Activated CD4-positive, alpha-beta T cell treated with anti-CD3 and anti-CD28 coated beads, Interleukin-2, amount 50 U/mL, for 4 hours (primary cell): ENCODE data around the gene CCDC40.
A peak's percentile ranks its signal among the peaks of the same experiment; 100 is the strongest.
"Not testable (repeated sequence)": the region's sequence is repeated elsewhere in the genome, so short reads cannot be mapped to it uniquely, and the experiment has no call there.

Experiments
- DNase-seq, 2 experiments: peaks; one replicate each; pipeline ENCODE4 v3.0.0-alpha.2; 2020

Gene CCDC40

GRCh38 chr17:80087346-80088265, 51.2 kb downstream of the CCDC40 start:
- DNase-seq, result no peak

DNA sequence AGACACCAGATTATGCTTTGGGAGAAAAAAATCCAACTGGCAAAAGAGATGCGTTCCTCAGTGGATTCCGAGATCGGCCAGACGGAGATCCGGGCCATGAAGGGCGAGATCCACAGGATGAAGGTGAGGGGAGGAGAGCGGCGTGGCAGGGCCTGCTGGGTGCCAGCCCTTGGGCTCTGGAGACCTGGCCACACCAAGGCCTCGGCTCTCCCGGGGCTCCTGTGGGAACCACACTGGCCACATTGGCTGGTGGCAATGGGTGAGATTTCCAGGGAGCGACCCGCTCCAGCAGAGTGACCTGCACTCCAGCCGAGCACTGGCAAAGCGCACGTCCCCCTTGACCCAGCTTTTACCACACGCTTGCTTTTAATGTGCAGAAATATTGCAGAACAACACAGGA, 53.3 kb downstream of the CCDC40 start:
- no peak for DNase-seq

DNA sequence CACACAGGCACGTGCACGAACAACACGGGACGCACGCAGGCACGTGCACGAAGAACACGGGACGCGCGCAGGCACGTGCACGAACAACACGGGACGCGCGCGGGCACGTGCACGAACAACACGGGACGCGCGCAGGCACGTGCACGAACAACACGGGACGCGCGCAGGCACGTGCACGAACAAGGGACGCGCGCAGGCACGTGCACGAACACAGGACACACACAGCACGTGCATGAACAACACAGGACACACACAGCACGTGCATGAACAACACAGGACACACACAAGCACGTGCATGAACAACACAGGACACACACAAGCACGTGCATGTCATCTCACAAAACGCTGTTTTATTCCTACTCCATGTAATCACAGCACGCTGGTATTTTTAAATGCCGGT, 53.7 kb downstream of the CCDC40 start:
- not testable (repeated sequence) for DNase-seq

- DNase-seq, result no peak
Measured at GRCh38 chr17:80091376-80091775, 54.9 kb downstream of the CCDC40 start.

- DNase-seq, result no peak
Measured at GRCh38 chr17:80092959-80093358, 56.5 kb downstream of the CCDC40 start.

GRCh38 chr17:80095038-80095843, 58.8 kb downstream of the CCDC40 start:
- DNase-seq, result no peak

DNA sequence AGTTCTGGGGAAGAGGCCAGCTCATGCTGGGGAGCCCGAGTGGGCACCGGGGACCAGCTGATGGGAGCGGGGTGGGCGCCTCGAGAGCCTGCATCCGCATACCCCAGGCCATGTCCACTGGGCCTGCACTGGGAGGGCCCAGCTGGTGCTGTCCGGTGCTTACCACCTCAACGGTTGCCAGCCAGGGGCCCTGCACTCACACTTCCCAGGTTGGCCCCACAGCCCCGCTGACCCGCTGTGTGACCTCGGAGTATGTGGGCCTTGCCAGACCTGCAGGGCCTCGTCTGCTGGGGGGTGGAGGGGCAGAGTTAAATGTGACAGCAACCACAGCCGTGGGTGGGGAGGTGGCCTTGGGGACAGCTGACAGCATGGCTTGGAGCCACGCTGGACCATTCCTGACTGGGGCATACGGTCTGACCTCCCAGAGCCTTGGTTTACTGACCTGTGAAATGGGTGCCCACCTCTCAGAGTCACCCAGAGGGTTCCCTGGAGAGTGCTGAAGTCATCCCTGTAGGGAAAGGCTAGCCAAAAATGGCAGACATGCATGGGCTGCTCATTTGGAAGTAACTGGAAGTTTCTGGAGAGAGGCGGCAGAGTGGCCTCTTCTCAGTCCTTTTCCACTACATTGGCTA, 59.5 kb downstream of the CCDC40 start:
- DNase-seq, result no peak

DNA sequence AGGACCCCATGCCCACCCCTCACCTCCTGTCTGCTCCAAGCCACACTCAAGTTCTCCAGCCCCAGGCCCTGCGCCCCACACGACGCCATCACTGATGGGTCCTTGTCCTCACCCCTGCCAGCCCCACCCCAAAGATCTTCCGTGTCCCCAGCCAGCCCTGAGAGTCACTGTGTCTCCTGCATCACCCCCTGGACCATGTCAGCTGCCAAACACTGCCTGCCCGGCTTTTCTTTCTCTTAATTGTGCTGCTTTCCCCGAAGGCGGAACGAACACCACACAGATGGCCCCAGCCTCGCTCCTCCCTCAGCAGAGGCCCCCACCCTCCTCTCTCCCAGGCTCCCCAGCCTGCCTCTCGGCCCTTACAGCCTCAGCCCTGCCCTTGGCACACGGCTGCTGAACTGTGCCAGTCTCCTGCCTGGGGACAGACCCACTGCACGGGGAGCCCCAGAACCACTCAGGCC, 60.1 kb downstream of the CCDC40 start:
- no peak for DNase-seq

GRCh38 chr17:80097127-80097621, 60.7 kb downstream of the CCDC40 start:
- no peak for DNase-seq

DNA sequence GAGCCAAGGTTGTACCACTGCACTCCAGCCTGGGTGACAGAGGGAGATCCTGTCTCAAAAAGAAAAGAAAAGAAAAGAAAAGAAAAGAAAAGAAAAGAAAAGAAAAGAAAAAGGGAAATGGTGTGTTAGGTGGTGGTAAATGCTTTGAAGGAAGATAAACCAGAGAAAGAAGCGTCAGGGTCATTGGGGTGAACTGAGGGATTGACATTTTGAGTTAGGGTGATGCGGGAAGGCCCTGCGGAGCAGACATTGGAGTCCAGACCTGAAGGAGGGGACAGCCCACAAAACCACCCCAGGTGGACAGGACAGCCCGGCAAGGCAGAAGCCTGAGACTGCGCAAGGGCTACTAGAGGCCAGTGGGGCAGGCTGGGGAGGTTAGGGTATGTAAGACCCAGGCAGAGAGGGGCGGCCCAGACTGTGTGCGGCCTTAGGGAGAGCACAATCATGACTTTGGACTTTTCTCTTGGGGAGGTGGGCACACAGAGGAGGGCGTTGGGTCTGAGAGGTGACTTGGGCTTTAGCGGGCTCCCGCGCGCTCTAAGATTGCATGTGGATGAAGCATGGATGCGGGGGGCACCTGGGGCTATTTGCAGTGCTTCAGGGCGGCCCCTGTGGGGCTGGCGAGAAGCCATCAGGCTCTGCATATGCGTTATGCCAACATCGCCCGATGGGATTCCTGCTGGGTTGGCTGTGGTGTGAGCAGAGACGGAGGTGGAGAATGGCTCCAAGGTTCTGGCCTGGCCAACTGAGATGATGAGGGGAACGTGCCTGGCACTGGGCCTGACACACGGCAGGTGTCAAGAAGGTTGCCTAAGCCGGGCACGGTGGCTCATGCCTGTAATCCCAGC, 61.6 kb downstream of the CCDC40 start:
- DNase-seq, result no peak

DNA sequence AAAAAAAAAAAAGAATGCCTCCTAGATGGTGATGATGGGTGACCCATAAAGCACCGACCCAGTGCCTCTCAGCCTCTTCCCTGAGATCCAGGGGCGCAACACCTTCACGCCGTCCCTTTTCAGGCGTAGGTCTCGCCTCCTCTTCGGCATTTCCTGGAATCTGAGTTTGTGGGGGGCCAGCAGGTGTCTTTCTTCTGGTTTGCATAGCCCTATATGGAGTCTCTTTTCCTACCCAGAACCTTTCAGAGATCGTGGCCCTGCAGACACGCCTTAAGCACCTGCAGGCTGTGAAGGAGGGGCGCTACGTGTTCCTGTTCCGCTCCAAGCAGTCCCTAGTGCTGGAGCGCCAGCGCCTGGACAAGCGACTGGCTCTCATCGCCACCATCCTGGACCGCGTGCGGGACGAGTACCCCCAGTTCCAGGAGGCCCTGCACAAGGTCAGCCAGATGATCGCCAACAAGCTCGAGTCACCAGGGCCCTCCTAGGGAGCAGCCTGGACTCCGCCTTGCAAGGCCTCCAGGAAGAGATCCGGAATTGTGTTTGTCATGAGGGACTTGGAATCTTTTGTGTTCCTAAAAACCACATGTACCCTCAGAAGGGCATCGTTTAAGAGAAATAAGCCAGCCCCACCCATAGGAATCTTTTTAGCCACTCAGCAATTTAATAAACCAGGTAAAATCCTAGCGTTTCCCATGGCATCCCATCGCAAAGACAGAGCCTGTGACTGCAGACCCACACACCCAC, 63.0 kb downstream of the CCDC40 start:
- DNase-seq, result no peak

GRCh38 chr17:80100035-80100323, 63.5 kb downstream of the CCDC40 start:
- DNase-seq, result no peak

DNA sequence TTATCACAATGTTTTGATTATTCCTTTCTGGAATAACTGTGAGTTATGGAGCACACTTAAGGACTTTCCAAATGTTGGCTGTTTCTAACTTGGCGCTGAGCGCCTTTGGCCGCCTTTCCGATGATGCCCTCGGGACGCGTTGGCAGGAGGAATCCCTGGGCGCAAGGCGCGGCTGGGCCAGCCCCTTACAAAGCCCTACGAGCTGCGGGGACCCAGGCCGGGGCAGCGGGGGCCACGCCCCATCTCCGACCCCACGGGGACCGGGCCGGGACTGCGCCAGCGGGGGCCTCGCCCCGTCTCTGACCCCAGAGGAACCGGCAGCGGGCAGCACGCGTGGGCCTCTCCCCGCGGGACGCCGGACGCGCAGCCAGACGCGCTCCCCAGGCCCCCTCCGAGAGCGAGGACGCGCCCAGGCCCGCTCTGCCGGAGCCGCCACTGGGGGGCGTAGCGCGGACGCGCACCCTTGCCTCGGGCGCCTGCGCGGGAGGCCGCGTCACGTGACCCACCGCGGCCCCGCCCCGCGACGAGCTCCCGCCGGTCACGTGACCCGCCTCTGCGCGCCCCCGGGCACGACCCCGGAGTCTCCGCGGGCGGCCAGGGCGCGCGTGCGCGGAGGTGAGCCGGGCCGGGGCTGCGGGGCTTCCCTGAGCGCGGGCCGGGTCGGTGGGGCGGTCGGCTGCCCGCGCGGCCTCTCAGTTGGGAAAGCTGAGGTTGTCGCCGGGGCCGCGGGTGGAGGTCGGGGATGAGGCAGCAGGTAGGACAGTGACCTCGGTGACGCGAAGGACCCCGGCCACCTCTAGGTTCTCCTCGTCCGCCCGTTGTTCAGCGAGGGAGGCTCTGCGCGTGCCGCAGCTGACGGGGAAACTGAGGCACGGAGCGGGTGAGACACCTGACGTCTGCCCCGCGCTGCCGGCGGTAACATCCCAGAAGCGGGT, 64.8 kb downstream of the CCDC40 start, which contains the start of gene GAA:
Gene GAA, plus strand, starts transcription at position 571 of the 935 bp plus-strand sequence. CDS start 3,006 bp downstream, outside the sequence.
- DNase-seq, result peak; percentile 75 to 78

DNA sequence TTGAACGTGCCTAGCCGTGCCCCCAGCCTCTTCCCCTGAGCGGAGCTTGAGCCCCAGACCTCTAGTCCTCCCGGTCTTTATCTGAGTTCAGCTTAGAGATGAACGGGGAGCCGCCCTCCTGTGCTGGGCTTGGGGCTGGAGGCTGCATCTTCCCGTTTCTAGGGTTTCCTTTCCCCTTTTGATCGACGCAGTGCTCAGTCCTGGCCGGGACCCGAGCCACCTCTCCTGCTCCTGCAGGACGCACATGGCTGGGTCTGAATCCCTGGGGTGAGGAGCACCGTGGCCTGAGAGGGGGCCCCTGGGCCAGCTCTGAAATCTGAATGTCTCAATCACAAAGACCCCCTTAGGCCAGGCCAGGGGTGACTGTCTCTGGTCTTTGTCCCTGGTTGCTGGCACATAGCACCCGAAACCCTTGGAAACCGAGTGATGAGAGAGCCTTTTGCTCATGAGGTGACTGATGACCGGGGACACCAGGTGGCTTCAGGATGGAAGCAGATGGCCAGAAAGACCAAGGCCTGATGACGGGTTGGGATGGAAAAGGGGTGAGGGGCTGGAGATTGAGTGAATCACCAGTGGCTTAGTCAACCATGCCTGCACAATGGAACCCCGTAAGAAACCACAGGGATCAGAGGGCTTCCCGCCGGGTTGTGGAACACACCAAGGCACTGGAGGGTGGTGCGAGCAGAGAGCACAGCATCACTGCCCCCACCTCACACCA, 65.7 kb downstream of the CCDC40 start:
- DNase-seq, result peak in 1 of 2 experiments; percentile 10

GRCh38 chr17:80102664-80103448, 66.4 kb downstream of the CCDC40 start:
- DNase-seq, result no peak

- DNase-seq, result no peak
Measured at GRCh38 chr17:80103449-80104085, 67.1 kb downstream of the CCDC40 start.

- DNase-seq, result no peak
Measured at GRCh38 chr17:80104321-80104955, 68.0 kb downstream of the CCDC40 start.

- no peak for DNase-seq
Measured at GRCh38 chr17:80104956-80105375, 68.5 kb downstream of the CCDC40 start.
